HG03103 (cell line): ENCODE results near the gene KLF1.

Experiments used
- ATAC-seq: cut with Tn5 transposase; IDR thresholded peaks from one replicate; pipeline ENCODE4 v1.9.1; 2021; ENCODE audit warnings: low read depth; ENCODE audit not compliant: unreplicated experiment

KLF1 gene

GRCh38 chr19:12840091-12841079 is 46.6 kb downstream of the KLF1 start:
- no peak for ATAC-seq

GRCh38 chr19:12838886-12839756 is 47.9 kb downstream of the KLF1 start:
- no peak for ATAC-seq

DNA sequence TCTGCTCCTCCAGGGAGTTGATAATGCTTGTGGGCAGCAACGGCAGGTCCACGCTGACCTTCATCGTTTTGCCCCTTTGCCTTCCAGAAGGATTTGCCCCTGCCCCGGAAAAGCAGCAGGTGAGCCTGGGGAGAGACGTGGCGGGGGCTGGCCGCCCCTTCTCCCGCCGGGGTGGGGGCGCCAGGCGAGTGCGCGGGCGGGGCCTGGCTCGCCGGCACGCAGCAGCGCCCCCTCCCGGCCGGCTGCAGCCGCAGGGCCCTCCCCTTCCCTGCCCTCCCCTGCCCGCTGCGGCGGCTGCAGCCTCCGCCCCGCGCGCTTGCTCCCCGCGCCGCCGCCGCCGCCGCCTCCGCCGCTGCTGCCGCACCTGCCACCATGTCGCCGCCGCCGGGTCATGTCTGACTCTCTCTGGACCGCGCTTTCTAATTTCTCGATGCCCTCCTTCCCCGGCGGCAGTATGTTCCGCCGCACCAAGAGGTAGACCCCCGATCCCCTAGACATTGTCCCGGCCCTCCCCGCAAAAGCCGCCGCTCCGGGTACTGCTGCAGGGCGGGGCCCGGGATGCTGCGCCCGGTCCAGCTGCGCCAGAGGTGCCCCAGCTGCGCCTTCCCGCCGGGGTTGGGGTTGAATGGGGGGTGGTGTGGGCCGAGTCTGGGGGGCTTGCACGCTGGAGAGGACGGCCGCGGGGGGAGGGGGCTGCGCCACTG is 48.7 kb downstream of the KLF1 start, which contains the start of gene MAST1:
Gene MAST1 (plus strand): TSS at position 334 of the 704 bp plus-strand sequence. CDS start 58 bp downstream, at position 392.
- no peak for ATAC-seq

- no peak for ATAC-seq
These were observed 49.8 kb downstream of the KLF1 start for GRCh38 chr19:12837225-12837624.

DNA sequence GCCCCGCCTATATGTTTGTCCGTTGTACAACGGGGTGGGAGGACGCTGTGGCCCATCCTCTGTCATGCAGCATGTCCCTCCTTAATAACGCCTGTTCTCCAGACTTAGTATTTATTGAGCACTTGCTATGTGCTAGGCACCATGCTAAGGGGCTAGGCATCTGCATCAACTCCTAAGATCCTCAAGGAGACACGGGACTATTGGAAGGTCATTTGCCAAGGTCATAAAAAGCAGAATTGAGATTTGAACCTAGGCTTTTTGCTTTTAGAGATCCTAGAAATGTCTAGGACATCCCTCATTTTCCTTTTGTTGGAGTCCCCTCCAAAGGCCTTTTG is 50.5 kb downstream of the KLF1 start:
- no peak for ATAC-seq

GRCh38 chr19:12834976-12835757 is 51.8 kb downstream of the KLF1 start:
- ATAC-seq, result no peak

DNA sequence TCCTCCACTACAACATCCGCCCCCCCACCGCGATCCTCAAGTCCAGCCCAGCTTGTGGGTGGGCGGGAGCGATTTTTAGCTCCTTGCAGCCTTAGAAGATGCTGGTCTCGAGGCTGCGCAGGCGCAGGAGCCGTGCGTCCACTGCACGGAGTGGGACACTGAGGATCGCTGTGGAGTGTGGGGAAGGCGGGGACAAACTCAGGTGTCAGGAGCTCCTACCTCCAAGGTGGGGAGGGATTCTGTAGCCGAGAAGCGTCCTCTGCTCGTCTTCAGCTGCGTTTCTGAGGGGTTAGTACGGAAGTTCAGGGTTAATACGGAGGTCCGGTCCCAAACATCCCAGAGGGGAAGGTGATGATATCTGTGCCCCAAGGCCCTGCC is 52.4 kb downstream of the KLF1 start, which contains the start of gene RTBDN:
Gene RTBDN (minus strand): TSS at position 14 of the 378 bp plus-strand sequence. CDS start 4,600 bp downstream, outside the sequence.
- no peak for ATAC-seq
